Suppressor macrophage treated with lipopolysaccharide for 4 hours (primary cell): ENCODE measurements around the gene BCAR3.

ENCODE experiments used
- DNase-seq: peaks from one replicate; pipeline ENCODE4 v3.0.0-alpha.2; 2020

The BCAR3 gene

DNA sequence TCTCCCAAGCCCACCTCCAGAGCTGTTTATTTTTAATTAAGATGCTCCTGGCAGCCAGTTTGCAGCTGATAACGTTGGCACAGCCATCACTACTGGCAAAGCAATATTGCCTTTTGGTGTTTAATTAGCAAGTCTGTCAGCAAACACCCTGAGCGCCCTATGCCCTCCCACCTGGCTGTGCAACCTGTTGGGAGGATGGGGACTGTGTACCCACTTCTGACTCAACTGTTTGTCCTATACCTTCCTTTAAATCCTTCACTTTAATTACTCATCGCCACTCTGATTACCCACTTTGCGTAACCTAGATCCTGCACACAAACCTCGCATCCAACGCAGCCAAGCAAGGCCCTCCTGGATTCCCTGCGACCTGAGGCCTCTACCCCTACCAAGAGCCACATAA, 67.1 kb downstream of the BCAR3 start:
- DNase-seq = no peak

DNA sequence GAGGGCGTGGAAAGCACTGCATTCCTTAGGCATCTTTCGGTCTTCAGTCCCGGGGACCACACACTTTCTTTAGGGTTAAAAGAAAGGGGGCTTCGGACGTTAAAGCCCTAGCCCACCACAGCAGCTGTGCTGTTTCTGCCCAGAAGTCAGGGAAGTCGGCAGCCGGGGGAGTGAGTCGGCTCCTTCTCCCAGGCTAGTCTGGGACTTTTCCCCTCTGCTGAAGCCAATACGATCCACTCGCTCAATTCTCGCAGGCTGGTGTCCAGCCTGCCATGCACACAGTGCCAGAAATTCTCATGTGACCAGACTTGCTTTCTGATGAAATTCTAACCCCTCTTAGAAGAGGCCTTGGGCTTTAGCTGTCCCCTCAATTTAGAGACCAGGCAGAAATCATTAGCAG, 67.7 kb downstream of the BCAR3 start:
- no peak for DNase-seq

DNA sequence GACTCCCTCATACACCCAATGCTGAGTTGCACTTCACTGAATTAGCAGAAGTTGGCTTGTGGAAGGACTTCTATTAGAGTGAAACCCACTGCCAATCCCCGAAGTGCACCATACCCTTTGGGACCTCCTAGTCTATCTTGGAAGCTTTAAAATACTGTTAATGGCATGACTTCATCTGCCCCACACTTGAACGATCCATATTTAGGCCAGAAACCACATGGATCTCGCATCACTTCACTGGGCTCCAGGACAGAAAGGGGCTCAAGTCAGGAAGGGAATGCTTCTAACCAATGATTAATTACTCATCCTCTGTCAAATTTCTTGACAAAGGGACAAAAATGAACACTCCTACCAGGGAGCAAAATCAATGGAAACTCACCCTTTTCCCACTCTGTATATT, 69.1 kb downstream of the BCAR3 start:
- no peak for DNase-seq

- no peak for DNase-seq
Observed at GRCh38 chr1:93611668-93612067, 70.0 kb downstream of the BCAR3 start.

DNA sequence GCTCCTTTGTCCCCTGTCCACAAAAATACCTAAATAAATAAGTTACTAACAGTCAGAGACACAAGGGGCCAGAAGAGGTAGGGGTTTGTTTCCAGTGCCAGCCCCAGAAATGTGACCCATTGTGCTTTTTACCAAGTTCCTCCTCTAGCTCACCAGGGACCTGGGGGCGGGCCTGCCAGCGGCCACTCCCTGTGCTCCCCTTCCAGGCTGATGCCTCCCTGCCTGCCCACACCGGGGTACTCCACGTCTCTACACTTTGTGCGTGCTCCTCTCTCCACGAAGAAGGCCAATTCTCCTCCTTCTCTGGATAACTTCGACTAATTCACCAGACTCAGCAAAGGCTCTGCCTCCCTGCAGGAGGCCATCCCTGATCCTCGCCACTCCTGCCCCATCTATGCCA, 72.1 kb downstream of the BCAR3 start:
- no peak for DNase-seq

GRCh38 chr1:93608187-93609109, 73.2 kb downstream of the BCAR3 start:
- no peak for DNase-seq

DNA sequence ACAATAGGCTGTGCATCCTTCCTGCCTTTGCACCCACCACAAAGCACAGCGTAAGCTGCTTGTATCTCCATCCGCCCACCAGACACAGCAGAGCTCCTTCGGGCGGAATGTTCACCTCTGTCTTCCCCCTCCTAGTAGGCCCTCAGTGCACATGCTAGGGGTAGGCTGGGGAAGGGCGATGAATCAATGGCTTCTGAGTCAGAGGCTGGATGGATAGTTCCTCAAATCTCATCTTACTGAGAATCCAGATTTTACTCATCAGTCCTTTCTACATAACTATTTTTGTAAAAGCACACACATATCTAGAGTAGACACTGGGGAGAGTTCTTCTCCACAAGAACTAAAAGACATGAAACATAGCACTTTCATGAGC, 73.8 kb downstream of the BCAR3 start:
- DNase-seq = peak; percentile 89

DNA sequence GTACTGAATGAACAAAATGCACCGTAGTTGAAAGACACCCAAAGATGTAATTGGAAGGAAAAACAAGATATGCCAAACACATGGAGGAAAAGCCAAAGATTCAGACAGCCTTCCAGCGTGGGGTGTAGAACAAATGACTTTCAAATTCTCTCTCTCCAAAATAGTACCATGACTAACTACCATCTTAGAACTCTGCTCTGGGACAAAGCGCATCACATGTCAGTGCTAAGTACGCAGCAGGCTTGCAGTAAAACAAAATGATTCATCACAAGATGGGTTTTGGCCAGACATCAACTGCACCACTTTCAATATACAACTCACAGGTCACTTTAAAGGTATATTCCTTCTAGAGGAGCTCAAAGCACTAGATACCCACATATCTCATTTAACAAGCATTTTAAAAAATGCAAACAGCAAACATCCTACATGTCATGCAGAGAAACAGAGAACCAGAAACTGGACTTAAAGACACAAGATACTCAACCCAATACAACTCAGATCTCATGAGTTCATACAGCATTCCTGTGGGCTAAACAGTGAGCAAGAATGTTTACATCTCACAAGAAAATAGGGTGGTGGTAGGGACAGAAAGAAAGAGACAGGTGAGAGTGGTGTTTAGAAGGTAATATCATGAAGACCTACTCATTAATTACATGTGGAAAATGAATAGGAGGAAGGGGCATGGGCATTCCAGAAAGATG, 75.7 kb downstream of the BCAR3 start:
- peak; percentile 25 for DNase-seq

GRCh38 chr1:93605026-93605568, 76.5 kb downstream of the BCAR3 start:
- no peak for DNase-seq

GRCh38 chr1:93604411-93604810, 77.2 kb downstream of the BCAR3 start:
- no peak for DNase-seq

- no peak for DNase-seq
Observed at GRCh38 chr1:93603601-93604000, 78.0 kb downstream of the BCAR3 start.

DNA sequence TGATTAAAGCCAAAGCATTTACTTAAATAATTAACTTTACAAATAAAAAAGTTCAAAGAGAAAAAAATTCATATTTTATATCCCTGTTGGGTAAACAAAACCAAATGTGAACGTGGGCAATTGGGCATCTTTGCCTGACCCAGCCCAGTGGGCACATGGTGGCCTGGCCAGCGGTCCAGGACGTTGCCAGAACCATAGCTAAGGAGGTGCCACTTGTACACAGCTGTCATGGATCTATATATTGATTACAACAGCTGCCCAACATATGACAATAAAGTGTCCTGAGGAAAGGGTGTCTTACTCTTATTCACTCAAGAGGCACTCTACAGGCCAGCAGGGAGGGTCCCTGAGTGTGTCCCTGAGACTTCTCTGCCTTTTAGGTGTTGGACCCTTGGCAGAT, 78.5 kb downstream of the BCAR3 start:
- no peak for DNase-seq

DNA sequence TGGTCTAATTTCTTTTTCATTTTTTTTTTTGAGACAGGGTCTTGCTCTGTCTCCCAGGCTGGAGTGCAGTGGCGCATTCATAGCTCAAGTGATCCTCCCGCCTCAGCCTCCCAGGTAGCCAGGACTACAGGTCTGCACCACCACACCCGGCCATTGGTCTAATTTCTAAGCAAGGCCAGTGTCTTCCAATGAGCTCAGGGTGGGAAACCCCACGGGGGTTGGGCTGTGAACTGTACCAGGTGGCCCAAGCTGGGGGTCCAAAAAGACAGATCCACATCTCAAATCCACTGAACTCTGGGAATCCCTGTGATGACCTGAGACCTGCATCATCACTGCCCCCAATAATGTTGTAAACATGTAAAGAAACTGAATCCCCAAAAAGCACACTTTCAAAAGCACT, 79.5 kb downstream of the BCAR3 start:
- DNase-seq = no peak

DNA sequence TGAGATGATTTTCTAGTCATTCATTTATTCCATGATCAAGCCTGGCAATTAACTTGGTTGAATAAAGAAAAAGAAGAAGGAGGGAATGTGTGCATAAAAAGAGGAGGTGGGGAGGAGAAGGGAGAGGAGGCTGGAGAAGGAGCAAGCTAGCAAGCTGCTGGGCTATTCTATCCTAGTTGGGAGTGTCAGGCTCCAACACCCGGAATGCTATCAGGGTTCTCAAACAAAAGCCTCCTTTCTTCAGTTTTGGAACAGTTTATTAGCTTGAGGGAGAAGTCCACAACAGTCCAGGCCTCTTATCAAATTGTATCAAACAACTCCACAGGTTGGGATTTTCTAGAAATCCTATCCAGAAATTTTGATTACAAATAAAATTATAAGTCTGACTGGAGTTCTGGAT, 80.0 kb downstream of the BCAR3 start:
- no peak for DNase-seq

DNA sequence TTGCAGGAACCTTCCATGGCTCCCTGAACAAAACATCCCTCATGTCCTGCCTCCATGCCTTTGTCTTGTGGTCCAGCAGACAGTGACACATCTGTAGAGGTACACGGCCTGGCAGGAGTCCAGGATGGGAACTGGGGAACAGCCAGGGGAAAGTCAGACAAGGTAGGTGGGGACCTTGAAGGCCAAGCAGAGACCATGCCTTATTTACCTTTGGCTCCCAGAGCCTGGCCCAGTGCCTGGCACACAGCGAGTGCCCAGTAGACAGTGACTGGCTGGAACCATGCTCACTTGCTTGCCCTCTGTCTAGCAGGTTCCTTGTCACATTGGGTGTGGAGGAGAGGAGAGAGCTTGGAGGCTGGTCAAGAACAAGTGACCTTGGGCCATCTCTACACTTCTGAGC, 81.0 kb downstream of the BCAR3 start:
- DNase-seq = no peak

DNA sequence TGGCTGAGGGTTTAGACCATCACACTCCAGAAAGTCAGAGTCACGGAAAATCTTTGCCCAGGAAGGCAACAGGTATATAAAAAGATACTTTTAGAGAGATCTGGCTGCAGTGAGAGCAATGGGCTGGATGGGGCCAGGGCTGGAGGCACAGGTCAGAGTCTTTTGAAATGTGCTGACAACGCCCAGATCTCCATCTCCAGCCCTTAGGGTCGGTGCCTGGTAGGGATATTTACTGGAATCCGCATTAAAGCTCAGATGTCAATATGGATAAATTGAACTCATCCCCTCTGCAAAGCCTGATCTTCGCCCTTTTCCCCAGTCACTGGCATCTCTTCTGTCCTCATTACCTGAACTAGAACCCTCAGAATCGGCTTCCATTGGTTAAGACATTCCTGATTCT, 82.2 kb downstream of the BCAR3 start:
- DNase-seq = no peak

DNA sequence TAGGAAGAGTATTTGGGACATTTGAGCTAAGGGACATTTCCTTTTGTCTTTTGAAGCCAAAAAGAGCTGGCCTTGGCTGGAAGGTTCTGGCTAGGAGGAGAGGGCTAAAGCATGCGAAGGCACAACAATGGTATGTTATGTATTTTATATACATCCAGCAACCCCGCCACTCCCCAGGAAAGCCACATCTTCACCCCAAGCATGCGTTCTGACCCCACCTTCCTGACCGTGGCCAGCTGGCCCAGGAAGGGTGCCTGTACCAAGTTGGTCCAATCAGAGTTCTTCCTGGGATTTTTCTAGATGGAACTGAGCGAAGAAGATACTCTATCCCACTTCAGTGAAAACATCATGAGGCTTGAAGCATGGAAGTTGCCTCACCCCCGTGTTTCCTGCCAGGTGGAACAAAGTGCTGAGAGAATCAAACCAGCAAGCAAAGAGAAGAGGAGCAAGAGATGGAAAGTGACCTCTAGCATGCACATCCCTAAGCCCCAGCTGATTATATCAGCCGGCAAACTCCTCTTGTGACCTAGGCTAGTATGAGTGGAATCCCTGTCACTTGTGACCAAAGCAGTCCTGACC, 82.7 kb downstream of the BCAR3 start:
- no peak for DNase-seq

GRCh38 chr1:93598396-93598795, 83.2 kb downstream of the BCAR3 start:
- no peak for DNase-seq

GRCh38 chr1:93597709-93598108, 83.9 kb downstream of the BCAR3 start:
- no peak for DNase-seq

DNA sequence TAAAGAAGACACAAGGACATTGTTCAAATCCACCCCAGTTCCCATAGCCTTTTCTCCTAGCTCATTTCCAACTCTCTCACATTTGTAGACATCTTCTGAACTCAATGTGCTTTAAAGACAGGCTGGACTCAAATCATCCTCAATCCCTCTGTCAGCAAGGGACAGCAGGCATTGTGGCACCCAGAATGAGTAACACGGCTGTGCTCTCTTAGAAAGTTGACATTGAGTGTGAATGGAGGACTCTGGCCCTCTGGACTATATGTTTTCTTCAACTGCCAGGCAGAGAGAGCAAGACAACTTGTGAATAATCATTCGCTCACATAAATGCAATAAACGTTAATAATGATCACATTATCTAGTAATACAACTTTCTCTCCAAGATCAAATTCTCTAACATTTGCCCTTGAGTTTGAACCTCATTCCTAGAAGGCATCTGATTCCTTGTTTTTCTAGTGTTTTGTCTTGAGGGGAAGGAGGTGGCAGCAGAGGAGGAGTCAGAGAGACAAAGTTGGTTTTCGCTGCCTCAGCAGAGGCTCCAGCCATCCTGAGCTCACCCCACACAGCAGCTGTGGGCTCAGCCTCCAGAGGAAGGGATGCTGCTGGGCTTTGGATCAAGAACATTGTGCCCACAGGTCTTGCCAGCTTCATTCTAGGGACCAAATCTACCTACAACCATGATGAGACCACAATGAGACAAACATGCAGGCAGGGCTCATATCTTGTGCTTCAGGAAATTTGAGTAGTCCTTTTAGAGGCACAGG, 85.1 kb downstream of the BCAR3 start:
- no peak for DNase-seq

DNA sequence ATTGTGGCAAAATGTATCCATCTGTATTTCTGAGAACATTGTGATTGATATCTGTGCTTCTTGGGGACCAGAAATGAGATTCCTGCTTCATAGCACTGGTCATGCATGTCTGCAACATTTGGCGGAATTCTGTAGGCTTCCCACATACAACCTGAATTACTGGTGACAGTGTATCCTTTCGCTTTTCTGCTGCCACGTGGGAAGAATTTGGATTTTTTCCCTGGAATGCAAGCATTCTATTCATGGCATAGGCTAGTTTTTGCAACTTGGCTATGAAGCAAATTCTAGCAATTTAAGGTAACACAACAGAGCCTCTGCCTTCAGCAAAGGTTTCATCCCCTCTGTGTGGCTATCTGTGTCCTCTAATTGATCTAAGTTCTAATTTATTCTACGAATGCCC, 85.9 kb downstream of the BCAR3 start:
- no peak for DNase-seq

DNA sequence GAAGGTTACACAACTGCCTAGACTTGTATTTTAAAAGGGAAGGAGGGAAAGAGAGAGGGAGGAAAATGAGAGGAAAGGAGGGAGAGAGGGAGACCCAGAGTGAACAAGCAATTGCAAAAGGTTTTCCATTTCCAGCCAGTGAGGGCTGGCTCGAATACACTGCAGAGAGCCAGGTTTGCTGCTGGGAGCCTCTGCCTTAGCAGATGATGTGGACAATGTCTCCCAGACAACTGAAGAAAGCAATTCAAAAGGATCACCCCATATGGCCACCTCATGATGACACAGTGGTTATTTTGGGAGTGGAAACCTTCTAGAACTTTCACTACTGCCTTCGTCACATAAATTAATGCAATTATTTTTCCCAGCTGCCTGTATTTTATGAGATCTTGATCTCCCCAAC, 86.4 kb downstream of the BCAR3 start:
- DNase-seq = no peak

- no peak for DNase-seq
Observed at GRCh38 chr1:93594603-93594880, 87.1 kb downstream of the BCAR3 start.
